K562 (cell line): Measurements from ENCODE around the gene TM7SF3. TPM values are rescaled to one million over a fixed set of nuclear protein-coding genes. Genes with fewer than 3 reads are reported as not detected.

Experiments used
- CAMTA2 ChIP-seq: fragments of 250-450 bp; sonication (Bioruptor Pico); conservative IDR thresholded peaks from 2 replicates; pipeline ENCODE4 v1.5.1; 2022
- CXXC5 ChIP-seq: fragments of 250-450 bp; sonication (Bioruptor Pico); IDR thresholded peaks from 2 replicates; pipeline ENCODE4 v1.8.0; 2022; ENCODE audit warnings: inconsistent platforms, mild to moderate bottlenecking, moderate library complexity
- E2F6 ChIP-seq, 2 experiments: IDR thresholded peaks; 2 replicates each; pipeline ENCODE4 v1.6.1; 2011; ENCODE audit warnings: borderline replicate concordance in 1 of 2, control low read depth in 1 of 2, low read depth in 1 of 2, low read length in 1 of 2, mild to moderate bottlenecking in 1 of 2, mixed read lengths in 1 of 2, moderate library complexity in 1 of 2; ENCODE audit not compliant: insufficient read depth in 1 of 2, insufficient read length in 1 of 2, poor library complexity in 1 of 2, severe bottlenecking in 1 of 2; ENCODE audit errors: extremely low read depth in 1 of 2
- ELF1 ChIP-seq: fragments of 200-800 bp; sonication (Bioruptor generic); IDR thresholded peaks from 2 replicates; pipeline ENCODE4 v1.6.1; 2016; ENCODE audit warnings: missing genetic modification characterization, missing compliant biosample characterization
- ETV6 ChIP-seq, 3 experiments: fragments of 150-350 bp in 1 of 3; sonication (generic) in 1 of 3; formaldehyde crosslinking in 1 of 3; IDR thresholded peaks; 2 replicates each; pipeline versions ENCODE4 v1.6.1 to v1.8.0; 2014 to 2022; ENCODE audit warnings: borderline replicate concordance in 2 of 3, low read depth in 2 of 3, antibody characterized with exemption in 1 of 3, low read length in 1 of 3, mild to moderate bottlenecking in 1 of 3, missing genetic modification reagents in 1 of 3
- KAT2B ChIP-seq: IDR thresholded peaks from one replicate; pipeline ENCODE4 v1.6.1; 2012; ENCODE audit warnings: low read depth, mild to moderate bottlenecking, control low read depth, inconsistent platforms, low read length, moderate library complexity
- KAT7 ChIP-seq: sonication (generic); formaldehyde crosslinking; IDR thresholded peaks from 2 replicates; pipeline ENCODE4 v1.8.0; 2022; ENCODE audit warnings: missing genetic modification reagents, mild to moderate bottlenecking, borderline replicate concordance
- MITF ChIP-seq: IDR thresholded peaks from 2 replicates; pipeline ENCODE4 v1.6.1; 2014; ENCODE audit warnings: antibody characterized with exemption
- NR0B1 ChIP-seq: fragments of 450-650 bp; IDR thresholded peaks from one replicate; pipeline ENCODE4 v1.6.1; 2018; ENCODE audit warnings: mild to moderate bottlenecking, moderate library complexity; ENCODE audit not compliant: partially characterized antibody
- PHF21A ChIP-seq: fragments of 450-650 bp; IDR thresholded peaks from 2 replicates; pipeline ENCODE4 v1.6.1; 2017; ENCODE audit warnings: low read depth, borderline replicate concordance
- POLR3G ChIP-seq: IDR thresholded peaks from 2 replicates; pipeline ENCODE4 v1.6.1; 2011; ENCODE audit not compliant: insufficient read length, insufficient replicate concordance; ENCODE audit errors: extremely low read depth
- RBBP5 ChIP-seq: fragments of 200-600 bp; sonication (generic); IDR thresholded peaks from 2 replicates; pipeline ENCODE4 v1.6.1; 2012; ENCODE audit warnings: borderline replicate concordance, mild to moderate bottlenecking, low read length, control low read depth, inconsistent platforms; ENCODE audit not compliant: insufficient read depth, poor library complexity, severe bottlenecking
- RBFOX2 ChIP-seq: fragments of 200-400 bp; formaldehyde crosslinking; IDR thresholded peaks from 2 replicates; pipeline ENCODE4 v1.6.1; 2017; ENCODE audit warnings: low read depth, mild to moderate bottlenecking, low read length, moderate library complexity
- RBM14 ChIP-seq: fragments of 200-400 bp; formaldehyde crosslinking; IDR thresholded peaks from 2 replicates; pipeline ENCODE4 v1.6.1; 2018; ENCODE audit warnings: low read depth, mild to moderate bottlenecking, low read length, moderate library complexity, borderline replicate concordance; ENCODE audit not compliant: insufficient read depth
- RBM22 ChIP-seq: fragments of 200-400 bp; formaldehyde crosslinking; IDR thresholded peaks from 2 replicates; pipeline ENCODE4 v1.6.1; 2018; ENCODE audit warnings: low read length, low read depth; ENCODE audit not compliant: poor library complexity, severe bottlenecking
- SRSF3 ChIP-seq: fragments of 200-400 bp; formaldehyde crosslinking; IDR thresholded peaks from 2 replicates; pipeline ENCODE4 v1.6.1; 2016; ENCODE audit warnings: mild to moderate bottlenecking, low read length, moderate library complexity; ENCODE audit not compliant: insufficient read depth
- STAT5A ChIP-seq: IDR thresholded peaks from 2 replicates; pipeline ENCODE4 v1.6.1; 2012; ENCODE audit warnings: low read length, inconsistent platforms, borderline replicate concordance
- TCF3 ChIP-seq: sonication (generic); formaldehyde crosslinking; IDR thresholded peaks from 2 replicates; pipeline ENCODE4 v1.4.0; 2020; ENCODE audit warnings: mild to moderate bottlenecking, missing genetic modification reagents
- TCF7 ChIP-seq: sonication (generic); IDR thresholded peaks from 2 replicates; pipeline ENCODE4 v1.6.1; 2016; ENCODE audit warnings: antibody characterized with exemption, borderline replicate concordance
- ZNF217 ChIP-seq: sonication (generic); formaldehyde crosslinking; IDR thresholded peaks from 2 replicates; pipeline ENCODE4 v1.8.0; 2022; ENCODE audit warnings: mild to moderate bottlenecking, missing genetic modification reagents
- ZNF639 ChIP-seq, 2 experiments: fragments of 200-800 bp in 1 of 2; sonication (Bioruptor generic) in 1 of 2; sonication (generic) in 1 of 2; formaldehyde crosslinking in 1 of 2; IDR thresholded peaks in 1 of 2; conservative IDR thresholded peaks in 1 of 2; 2 replicates each; pipeline versions ENCODE4 v1.5.0 to v1.6.1; 2016 to 2020; ENCODE audit warnings: missing compliant biosample characterization in 1 of 2, missing genetic modification characterization in 1 of 2, missing genetic modification reagents in 1 of 2
- ZSCAN29 ChIP-seq: fragments of 450-650 bp; IDR thresholded peaks from 2 replicates; pipeline ENCODE4 v1.6.1; 2017
- polyA plus RNA-seq, 8 experiments: library from polyadenylated mRNA; depleted of rRNA in 4 of 8; stranded (reverse) in 5 of 8; unstranded in 3 of 8; fragments of >200 nt; fragmentation: Nextera tagmentation in 2 of 8; fragmentation: Illumina TruSeq in 1 of 8; extraction: Ambion mirVana in 2 of 8; extraction: Trizol in 1 of 8; gene quantifications; 2 replicates each; pipeline versions ENCODE4 v1.2.1 to v1.2.3, GENCODE V29; 2011 to 2014; ENCODE audit warnings: inconsistent platforms in 1 of 8, missing spikeins in 1 of 8
- total RNA-seq, 7 experiments: library from RNA; depleted of rRNA in 6 of 7; stranded (reverse); fragments of >200 nt in 6 of 7; fragmentation: Illumina TruSeq in 2 of 7; extraction: Trizol in 2 of 7; gene quantifications; 2 replicates each; pipeline versions ENCODE4 v1.2.1 to v1.2.3, GENCODE V29; 2011 to 2021; ENCODE audit warnings: low replicate concordance in 1 of 7

Gene TM7SF3
- total and polyA plus RNA-seq, 9 of the 15 experiments (the other 6 are each of a cell fraction or from before 2014, with no cell fraction given): 9.3 to 90.4 (median 24.8) TPM

GRCh38 chr12:26938701-26939062 lies 75.5 kb downstream of the TM7SF3 start (continued):
- TF ChIP-seq MITF (no peak), RBM14 (no peak), TCF7 (0 out of 2 replicates have a peak, but pooled peaks have one; percentile 5), POLR3G (no peak), ETV6 (IDR thresholded peaks at IDR 0.05; ENCODE audit: borderline replicate concordance in 1 of 2, low read depth in 2 of 2, low read length in 1 of 2) (no peak), ETV6 (CRISPR knock-in tag; IDR thresholded peaks at IDR 0.05; ENCODE audit: borderline replicate concordance) (no peak), ELF1 (tag) (no peak), CXXC5 (CRISPR knock-in tag) (0 out of 2 replicates have a peak, but pooled peaks have one; percentile 7), ZSCAN29 (no peak), ZNF217 (CRISPR knock-in tag) (no peak), SRSF3 (no peak), STAT5A (no peak), RBBP5 (peak; percentile 88), KAT2B (no peak), ZNF639 (CRISPR knock-in tag; conservative IDR thresholded peaks at IDR 0.05 in 1 of 2, IDR thresholded peaks at IDR 0.05 in 1 of 2) (peak in 1 of 2 experiments; percentile 72; a peak in 1 of 4 replicates), RBM22 (peak; percentile 39), NR0B1 (no peak), TCF3 (CRISPR knock-in tag) (no peak), KAT7 (CRISPR knock-in tag) (peak; percentile 40; the same call in 1 of the 2 replicates), RBFOX2 (peak; percentile 49), CAMTA2 (CRISPR knock-in tag) (no peak), E2F6 (IDR thresholded peaks at IDR 0.05; ENCODE audit: borderline replicate concordance in 1 of 2, extremely low read depth in 1 of 2, insufficient read depth in 1 of 2, insufficient read length in 1 of 2, low read depth in 1 of 2, low read length in 1 of 2, poor library complexity in 1 of 2, severe bottlenecking in 1 of 2) (no peak), PHF21A (no peak)
